DOHH2 (cell line): Measurements from ENCODE around the gene SH3RF3.

Experiments used
- EZH2phosphoT487 ChIP-seq: fragments of 200-600 bp; sonication (generic); IDR thresholded peaks from 2 replicates; pipeline ENCODE4 v1.6.1; 2017; ENCODE audit warnings: borderline replicate concordance, mild to moderate bottlenecking, antibody characterized with exemption, low read length, moderate library complexity, mixed read lengths
- TF ChIP-seq, protein P1 (sequence below): fragments of 200-600 bp; sonication (generic); IDR thresholded peaks from one replicate; pipeline ENCODE4 v1.5.1; 2014; ENCODE audit warnings: antibody characterized with exemption, mild to moderate bottlenecking, low read depth, low read length; ENCODE audit not compliant: poor library complexity, severe bottlenecking

- TF ChIP-seq, protein P1, sequence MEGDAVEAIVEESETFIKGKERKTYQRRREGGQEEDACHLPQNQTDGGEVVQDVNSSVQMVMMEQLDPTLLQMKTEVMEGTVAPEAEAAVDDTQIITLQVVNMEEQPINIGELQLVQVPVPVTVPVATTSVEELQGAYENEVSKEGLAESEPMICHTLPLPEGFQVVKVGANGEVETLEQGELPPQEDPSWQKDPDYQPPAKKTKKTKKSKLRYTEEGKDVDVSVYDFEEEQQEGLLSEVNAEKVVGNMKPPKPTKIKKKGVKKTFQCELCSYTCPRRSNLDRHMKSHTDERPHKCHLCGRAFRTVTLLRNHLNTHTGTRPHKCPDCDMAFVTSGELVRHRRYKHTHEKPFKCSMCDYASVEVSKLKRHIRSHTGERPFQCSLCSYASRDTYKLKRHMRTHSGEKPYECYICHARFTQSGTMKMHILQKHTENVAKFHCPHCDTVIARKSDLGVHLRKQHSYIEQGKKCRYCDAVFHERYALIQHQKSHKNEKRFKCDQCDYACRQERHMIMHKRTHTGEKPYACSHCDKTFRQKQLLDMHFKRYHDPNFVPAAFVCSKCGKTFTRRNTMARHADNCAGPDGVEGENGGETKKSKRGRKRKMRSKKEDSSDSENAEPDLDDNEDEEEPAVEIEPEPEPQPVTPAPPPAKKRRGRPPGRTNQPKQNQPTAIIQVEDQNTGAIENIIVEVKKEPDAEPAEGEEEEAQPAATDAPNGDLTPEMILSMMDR: no peak
- TF ChIP-seq EZH2phosphoT487: no peak
Observed at GRCh38 chr2:109395494-109396201, 266.6 kb downstream of the SH3RF3 start.
